K562 (cell line): ENCODE data around the gene RBMS1. TPM values are rescaled to one million over a fixed set of nuclear protein-coding genes. Genes with fewer than 3 reads are reported as not detected.

ENCODE experiments used
- ATAC-seq: fragments of 200-7000 bp; cut with Tn5 transposase; 3 replicates; pipeline ENCODE4 v1.9.1; 2020; ENCODE audit warnings: moderate library complexity
- BruUV-seq: library from RNA; stranded (reverse); fragments of 400-500 nt; replicated peaks from 2 replicates; lab custom pipeline; 2021; lab: Mats Ljungman, UMichigan
- CTCF ChIA-PET: fragments of 300-600 bp; formaldehyde crosslinking; extraction: SDS; loops from one replicate; lab custom pipeline; 2021; ENCODE audit warnings: low intra/inter-chr PET ratio; lab: Yijun Ruan, JAX
- POLR2A ChIA-PET: fragments of 300-600, 350-650 bp; sonication (Branson Sonifier 250); formaldehyde crosslinking; extraction: SDS; loops from one replicate; lab custom pipeline; 2021; ENCODE audit warnings: antibody characterized with exemption, inconsistent platforms; lab: Yijun Ruan, JAX
- DNase-seq, 4 experiments: peaks; one replicate each; pipeline versions ENCODE4 v3.0.0 to v3.0.0-alpha.2; 2011 to 2018; ENCODE audit warnings: low spot score in 3 of 4, mixed read lengths in 3 of 4; ENCODE audit errors: extremely low read depth in 1 of 4
- FAIRE-seq: peaks from 2 replicates; lab custom pipeline; 2011; peaks lifted over from hg19 to GRCh38; lab: Jason Lieb, UNC
- H2AFZ ChIP-seq: 2 replicates; pipeline ENCODE4 v1.6.0; 2011; ENCODE audit warnings: low read depth, low read length, control low read depth, inconsistent platforms
- H3K27ac ChIP-seq: fragments of 200-600 bp; 3 replicates; pipeline ENCODE4 v1.8.0; 2011; ENCODE audit warnings: low read depth, mild to moderate bottlenecking, control low read depth, inconsistent platforms, low read length, moderate library complexity, mixed read lengths; ENCODE audit errors: extremely low read depth
- H3K27me3 ChIP-seq, 2 experiments: fragments of 300-600 bp in 1 of 2; 2 replicates in 1 of 2; 3 replicates in 1 of 2; pipeline versions ENCODE4 v1.6.0 to v1.8.0; 2011; ENCODE audit warnings: inconsistent platforms in 2 of 2, low read length in 2 of 2, mild to moderate bottlenecking in 1 of 2, mixed read lengths in 1 of 2, moderate library complexity in 1 of 2; ENCODE audit not compliant: control insufficient read depth in 2 of 2, insufficient read depth in 2 of 2
- H3K36me3 ChIP-seq: fragments of 300-600 bp; 3 replicates; pipeline ENCODE4 v1.8.0; 2011; ENCODE audit warnings: mild to moderate bottlenecking, low read length, inconsistent platforms; ENCODE audit not compliant: control insufficient read depth, insufficient read depth
- H3K4me1 ChIP-seq, 2 experiments: fragments of 200-600 bp in 1 of 2; replicated peaks in 1 of 2; 2 replicates in 1 of 2; 3 replicates in 1 of 2; pipeline versions ENCODE4 v1.5.1 to v1.8.0; 2011; ENCODE audit warnings: inconsistent platforms in 2 of 2, low read length in 2 of 2, mild to moderate bottlenecking in 1 of 2, mixed read lengths in 1 of 2, moderate library complexity in 1 of 2; ENCODE audit not compliant: control insufficient read depth in 2 of 2, insufficient read depth in 2 of 2
- H3K4me2 ChIP-seq: 2 replicates; pipeline ENCODE4 v1.6.1; 2011; ENCODE audit warnings: low read length, control low read depth, inconsistent platforms, mixed read lengths; ENCODE audit not compliant: insufficient read depth
- H3K4me3 ChIP-seq: fragments of 200-600 bp; sonication (generic), shearing (Covaris generic); 2 replicates; pipeline ENCODE4 v1.5.1; 2016; ENCODE audit warnings: control low read depth, inconsistent platforms
- H3K79me2 ChIP-seq: fragments of 200-600 bp; 3 replicates; pipeline ENCODE4 v1.8.0; 2011; ENCODE audit warnings: low read length, inconsistent platforms; ENCODE audit not compliant: control insufficient read depth, insufficient read depth
- H3K9ac ChIP-seq, 2 experiments: 2 replicates each; pipeline versions ENCODE4 v1.6.0 to v1.6.1; 2011; ENCODE audit warnings: low read depth in 2 of 2, low read length in 2 of 2, control low read depth in 1 of 2, inconsistent platforms in 1 of 2, mild to moderate bottlenecking in 1 of 2, mixed read lengths in 1 of 2; ENCODE audit not compliant: insufficient read depth in 1 of 2
- H3K9me1 ChIP-seq: one replicate; pipeline ENCODE4 v1.6.0; 2011; ENCODE audit warnings: inconsistent platforms, mild to moderate bottlenecking, low read length, moderate library complexity; ENCODE audit not compliant: control insufficient read depth, insufficient read depth
- H3K9me3 ChIP-seq: replicated peaks from 2 replicates; pipeline ENCODE4 v1.5.1; 2011; ENCODE audit warnings: low read depth, low read length, inconsistent platforms; ENCODE audit not compliant: control insufficient read depth, insufficient read depth
- H4K20me1 ChIP-seq: replicated peaks from 2 replicates; pipeline ENCODE4 v1.6.1; 2011; ENCODE audit warnings: low read length, inconsistent platforms, mixed read lengths; ENCODE audit not compliant: control insufficient read depth, insufficient read depth
- CBFB ChIP-seq: sonication (generic); formaldehyde crosslinking; IDR thresholded peaks from 2 replicates; pipeline ENCODE4 v1.4.0; 2020; ENCODE audit warnings: mild to moderate bottlenecking, missing genetic modification reagents
- CGGBP1 ChIP-seq: fragments of 250-450 bp; sonication (Bioruptor Pico); IDR thresholded peaks from 2 replicates; pipeline ENCODE4 v1.9.0; 2021; ENCODE audit warnings: mild to moderate bottlenecking
- FOXJ3 ChIP-seq: sonication (generic); formaldehyde crosslinking; IDR thresholded peaks from 2 replicates; pipeline ENCODE4 v1.4.0; 2020; ENCODE audit warnings: mild to moderate bottlenecking, missing genetic modification reagents
- FOXK1 ChIP-seq: sonication (generic); formaldehyde crosslinking; IDR thresholded peaks from 2 replicates; pipeline ENCODE4 v1.8.0; 2022; ENCODE audit warnings: missing genetic modification reagents, mild to moderate bottlenecking, borderline replicate concordance
- PHB2 ChIP-seq: fragments of 450-650 bp; IDR thresholded peaks from 2 replicates; pipeline ENCODE4 v1.6.1; 2017; ENCODE audit warnings: low read depth
- PHF20 ChIP-seq: fragments of 450-650 bp; IDR thresholded peaks from 2 replicates; pipeline ENCODE4 v1.6.1; 2018; ENCODE audit not compliant: partially characterized antibody
- PURB ChIP-seq: sonication (generic); formaldehyde crosslinking; IDR thresholded peaks from 2 replicates; pipeline ENCODE4 v1.9.0; 2021; ENCODE audit warnings: low read depth, mild to moderate bottlenecking, missing genetic modification reagents
- SMAD3 ChIP-seq: fragments of 450-650 bp; formaldehyde crosslinking; conservative IDR thresholded peaks from 2 replicates; pipeline ENCODE4 v1.4.0; 2020; ENCODE audit warnings: mild to moderate bottlenecking
- SMARCA4 ChIP-seq: fragments of 450-650 bp; IDR thresholded peaks from 2 replicates; pipeline ENCODE4 v1.6.1; 2016
- WGBS: fragments of 100-300 bp; shearing (Covaris generic); methylation state at CpG from one replicate; pipeline ENCODE4 v1.1.6; 2016; ENCODE audit warnings: low coverage, mixed read lengths; ENCODE audit not compliant: insufficient coverage; ENCODE audit errors: missing lambda C conversion rate; 5-methylcytosine and 5-hydroxymethylcytosine counted together
- in situ Hi-C: fragments of 300-500 bp; cut with MboI; formaldehyde crosslinking; loops from 4 replicates; pipeline ENCODE4 v1.15.0; 2018; ENCODE audit warnings: inconsistent platforms, mixed read lengths
- intact Hi-C: fragments of 100-400 bp; cut with micrococcal nuclease; formaldehyde crosslinking; loops from 2 replicates; pipeline ENCODE4 v1.14.2; 2022
- polyA plus RNA-seq, 8 experiments: library from polyadenylated mRNA; depleted of rRNA in 4 of 8; stranded (reverse) in 5 of 8; unstranded in 3 of 8; fragments of >200 nt; fragmentation: Nextera tagmentation in 2 of 8; fragmentation: Illumina TruSeq in 1 of 8; extraction: Ambion mirVana in 2 of 8; extraction: Trizol in 1 of 8; gene quantifications; 2 replicates each; pipeline versions ENCODE4 v1.2.1 to v1.2.3, GENCODE V29; 2011 to 2014; ENCODE audit warnings: inconsistent platforms in 1 of 8, missing spikeins in 1 of 8
- total RNA-seq, 7 experiments: library from RNA; depleted of rRNA in 6 of 7; stranded (reverse); fragments of >200 nt in 6 of 7; fragmentation: Illumina TruSeq in 2 of 7; extraction: Trizol in 2 of 7; gene quantifications; 2 replicates each; pipeline versions ENCODE4 v1.2.1 to v1.2.3, GENCODE V29; 2011 to 2021; ENCODE audit warnings: low replicate concordance in 1 of 7
- TF ChIP-seq, protein P1 (sequence below), 2 experiments: fragments of 450-650 bp in 1 of 2; sonication (generic) in 1 of 2; formaldehyde crosslinking; conservative IDR thresholded peaks; 2 replicates each; pipeline versions ENCODE4 v1.4.0 to v1.8.1; 2020 to 2022; ENCODE audit warnings: mild to moderate bottlenecking in 1 of 2, missing genetic modification reagents in 1 of 2

The RBMS1 gene
- total and polyA plus RNA-seq, 9 of the 15 experiments (the other 6 are each of a cell fraction or from before 2014, with no cell fraction given), result 0.04 to 0.31 (median 0.09) TPM; not detected in 6

DNA sequence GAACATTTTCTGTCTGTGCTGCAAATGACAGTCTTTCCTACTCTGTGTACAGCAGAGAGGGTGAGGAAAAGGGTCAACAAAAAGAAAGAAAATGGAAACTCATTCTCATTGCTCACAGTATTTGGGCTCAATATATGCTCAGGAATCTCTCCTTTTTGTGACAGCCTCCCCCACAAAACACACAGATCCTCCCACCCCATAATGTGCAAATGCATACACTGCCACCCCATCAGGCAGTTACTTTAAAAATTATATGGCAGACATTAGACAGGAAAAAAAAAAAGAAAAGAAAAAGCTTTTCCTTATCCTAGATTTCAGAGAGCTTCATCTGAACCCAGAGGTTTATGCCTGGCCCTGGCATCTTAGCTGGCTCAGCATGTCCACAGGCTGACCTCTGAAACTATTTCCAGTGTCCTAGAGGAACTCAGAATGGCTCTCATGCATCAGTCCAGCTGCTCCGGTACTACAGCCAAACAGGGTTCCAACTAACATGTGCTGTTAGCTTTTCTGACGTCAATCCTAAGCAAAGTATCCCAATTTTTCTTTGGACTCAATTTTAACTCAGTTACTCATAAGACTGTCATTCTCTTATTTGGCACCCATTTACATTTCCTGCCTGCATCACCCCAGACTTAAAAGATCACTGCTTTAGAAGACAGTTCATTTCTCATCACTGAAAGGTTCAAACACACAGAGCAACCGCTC lies 105.9 kb downstream of the RBMS1 start:
- FAIRE-seq (no peak), ATAC-seq (no peak), DNase-seq (no peak)
- H3K9ac ChIP-seq, result no peak overlapping the region
- TF ChIP-seq CGGBP1 (CRISPR knock-in tag) (no peak), FOXJ3 (CRISPR knock-in tag) (no peak), CBFB (no peak), SMAD3 (CRISPR knock-in tag) (no peak), PHF20 (no peak), PURB (CRISPR knock-in tag) (no peak), PHB2 (no peak), FOXK1 (no peak), SMARCA4 (no peak)
- TF ChIP-seq, protein P1, sequence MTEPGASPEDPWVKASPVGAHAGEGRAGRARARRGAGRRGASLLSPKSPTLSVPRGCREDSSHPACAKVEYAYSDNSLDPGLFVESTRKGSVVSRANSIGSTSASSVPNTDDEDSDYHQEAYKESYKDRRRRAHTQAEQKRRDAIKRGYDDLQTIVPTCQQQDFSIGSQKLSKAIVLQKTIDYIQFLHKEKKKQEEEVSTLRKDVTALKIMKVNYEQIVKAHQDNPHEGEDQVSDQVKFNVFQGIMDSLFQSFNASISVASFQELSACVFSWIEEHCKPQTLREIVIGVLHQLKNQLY (CRISPR knock-in tag; conservative IDR thresholded peaks at IDR 0.05), result no peak
- H4K20me1 ChIP-seq, result no peaks in the 10 kb centered on the region
- no peaks in the 10 kb centered on the region for H3K4me1 ChIP-seq
- H2AFZ ChIP-seq, result no peak overlapping the region
- ChIA-PET CTCF (no interaction called here), POLR2A (no interaction called here)
- H3K4me3 ChIP-seq, result no peak overlapping the region
- H3K27ac ChIP-seq, result no peak overlapping the region
- no peaks in the 10 kb centered on the region for H3K9me3 ChIP-seq
- no peak overlapping the region for H3K4me2 ChIP-seq
- intact Hi-C loops, result no loop called here
- in situ Hi-C loops, result no loop called here
- 2% methylated on average over 3 of the region's 3 CpGs for WGBS
- no TSS peak for BruUV-seq
- H3K79me2 ChIP-seq, result no peaks in the 10 kb centered on the region
- no peaks in the 10 kb centered on the region for H3K36me3 ChIP-seq
- no peaks in the 10 kb centered on the region for H3K27me3 ChIP-seq
- H3K9me1 ChIP-seq, result no peaks in the 10 kb centered on the region
